ENCODE measurements around the gene ALDH1L1. TPM values are rescaled to one million over a fixed set of nuclear protein-coding genes. Genes with fewer than 3 reads are reported as not detected.

Gene ALDH1L1
- total and polyA plus RNA-seq, 2 of the 8 experiments (the other 6 are each of a cell fraction or from before 2014, with no cell fraction given) = 0.98 to 1.6 TPM

DNA sequence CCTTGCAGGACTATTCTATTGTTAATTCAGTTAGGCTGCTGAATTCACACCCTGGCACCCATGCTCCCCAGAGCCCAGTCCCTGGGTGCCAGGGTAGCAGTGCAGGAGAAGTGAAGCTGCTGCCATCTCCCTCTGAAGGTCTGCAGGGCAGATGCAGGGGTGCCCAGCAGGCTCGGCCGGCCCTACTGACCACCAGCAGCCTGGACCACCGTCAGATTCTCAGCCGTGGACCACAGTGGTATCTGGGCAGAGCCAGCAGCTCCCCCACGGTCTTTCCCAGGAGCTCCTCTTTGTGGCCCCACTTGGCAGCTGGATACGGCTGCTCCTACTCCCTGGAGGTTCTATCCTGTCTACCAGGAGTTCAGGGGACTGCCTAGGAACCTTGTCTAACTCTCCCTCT lies 46.8 kb downstream of the ALDH1L1 start:
- H2AFZ ChIP-seq (ENCODE audit: low read length) = no peak overlapping the region
- H3K9ac ChIP-seq (replicated peaks in 1 of 4; ENCODE audit: extremely low read depth in 1 of 4, low read depth in 3 of 4, low read length in 3 of 4) = no peak overlapping the region
- H3K79me2 ChIP-seq (ENCODE audit: control insufficient read depth in 1 of 2, insufficient read depth in 2 of 2, low read length in 2 of 2) = no peaks in the 10 kb centered on the region
- no peaks in the 10 kb centered on the region for H3K23me2 ChIP-seq (ENCODE audit: low read depth, low read length)
- DNase-seq (ENCODE audit: low read depth in 1 of 2, low spot score in 2 of 2) = peak in 1 of 2 experiments; percentile 47
- H4K91ac ChIP-seq (replicated peaks; ENCODE audit: insufficient read length, low read length) = peak overlapping the region; percentile 29
- H4K20me1 ChIP-seq (replicated peaks in 1 of 2; ENCODE audit: control insufficient read depth in 1 of 2, insufficient read depth in 2 of 2, low read length in 2 of 2) = no peaks in the 10 kb centered on the region
- no peaks in the 10 kb centered on the region for H3K79me1 ChIP-seq (ENCODE audit: low read depth, low read length)
- no peak overlapping the region; the same call in 1 of the 2 replicates for H2BK20ac ChIP-seq (ENCODE audit: low read length)
- H2BK120ac ChIP-seq (replicated peaks; ENCODE audit: low read depth, low read length) = no peak overlapping the region
- H3K56ac ChIP-seq (replicated peaks; ENCODE audit: insufficient read length, low read depth, low read length) = no peak overlapping the region
- peaks cover 0 to 3% (median 1%) of the 10 kb centered on the region in 4 experiments; a peak in 5 of 7 replicates for H3K27me3 ChIP-seq (replicated peaks in 1 of 4; ENCODE audit: control insufficient read depth in 3 of 4, extremely low read depth in 1 of 4, insufficient read depth in 3 of 4, low read length in 3 of 4)
- peak overlapping the region; percentile 70; the same call in 1 of the 2 replicates for H2BK12ac ChIP-seq (ENCODE audit: low read depth, low read length)
- H3K4me3 ChIP-seq (ENCODE audit: extremely low read depth in 1 of 4, insufficient read depth in 2 of 4, low read depth in 3 of 4, low read length in 4 of 4) = no peak overlapping the region
- H2BK5ac ChIP-seq (ENCODE audit: low read depth, low read length) = no peak overlapping the region
- peaks cover 0 to 21% (median 8%) of the 10 kb centered on the region in 4 experiments; a peak in 6 of 7 replicates for H3K4me1 ChIP-seq (replicated peaks in 1 of 4; ENCODE audit: control insufficient read depth in 3 of 4, insufficient read depth in 4 of 4, low read length in 3 of 4)
- no peak overlapping the region for H2AK5ac ChIP-seq (ENCODE audit: low read depth, low read length)
- no peak overlapping the region for H3K18ac ChIP-seq (ENCODE audit: extremely low read depth, low read length)
- POLR2A ChIA-PET (ENCODE audit: partially characterized antibody) = interaction anchor here (0.8 to 1.4 kb wide), 4 partner anchors 9 to 342 kb away, joined by 3 to 5 read pairs (median 4); partner anchors contain the start of gene ZXDC
- no peak for FAIRE-seq
- WGBS, 2 experiments (ENCODE audit: extremely low coverage in 1 of 2, insufficient coverage in 1 of 2, insufficient read length in 1 of 2, insufficient replicate concordance in 2 of 2, low coverage in 1 of 2, low lambda C conversion rate in 2 of 2, missing lambda C conversion rate in 1 of 2) = 95% methylated on average over 6 of the region's 6 CpGs; no CpG with 5 or more reads in 1 of the 2 experiments
- CTCF ChIA-PET (ENCODE audit: partially characterized antibody) = interaction anchor here (0.5 to 6.1 kb wide), 72 partner anchors 9 to 491 kb away, joined by 3 to 58 read pairs (median 5); partner anchors contain the start of genes CFAP100 and ZXDC
- H4K8ac ChIP-seq (ENCODE audit: extremely low read depth, insufficient read depth, low read length) = peak overlapping the region; percentile 29; the same call in 1 of the 2 replicates
- H3K27ac ChIP-seq (ENCODE audit: low read depth, low read length) = no peak overlapping the region
- peak overlapping the region; percentile 44 for H3K4ac ChIP-seq (replicated peaks; ENCODE audit: insufficient read length, low read depth, low read length)
- H4K5ac ChIP-seq (ENCODE audit: insufficient read length, low read depth, low read length) = no peak overlapping the region
- peak overlapping the region in 1 of 2 experiments; percentile 50; a peak in 1 of 4 replicates for H3K4me2 ChIP-seq (ENCODE audit: insufficient read depth in 1 of 2, low read depth in 2 of 2, low read length in 2 of 2)
- no peak for TF ChIP-seq HDAC6 (IDR thresholded peaks at IDR 0.05; ENCODE audit: low read depth, low read length)
- no peak for TF ChIP-seq EZH2 (IDR thresholded peaks at IDR 0.05; ENCODE audit: low read depth, low read length, severe bottlenecking)
- TF ChIP-seq SUZ12 (IDR thresholded peaks at IDR 0.05; ENCODE audit: low read length) = 0 out of 2 replicates have a peak, but pooled peaks have one; percentile 0
- TF ChIP-seq CBX8 (IDR thresholded peaks at IDR 0.05; ENCODE audit: borderline replicate concordance, low read depth, low read length) = no peak
- TF ChIP-seq EP300 (IDR thresholded peaks at IDR 0.05; ENCODE audit: borderline replicate concordance in 1 of 2, low read depth in 2 of 2, low read length in 2 of 2) = no peak
- H3K36me3 ChIP-seq (ENCODE audit: control insufficient read depth in 2 of 4, insufficient read depth in 4 of 4, low read length in 3 of 4) = no peaks in the 10 kb centered on the region
- H3K9me3 ChIP-seq (ENCODE audit: insufficient read depth in 2 of 2, low read depth in 1 of 2, low read length in 1 of 2) = no peaks in the 10 kb centered on the region
- H3K14ac ChIP-seq (ENCODE audit: insufficient read length) = no peak overlapping the region
- H3K23ac ChIP-seq (ENCODE audit: insufficient read length) = no peak overlapping the region
- 0 out of 2 replicates have a peak overlapping the region, but pooled peaks have one; percentile 46 for H2BK15ac ChIP-seq (ENCODE audit: low read length)
